ENCODE data around the gene CCDC80.

CCDC80 gene

DNA sequence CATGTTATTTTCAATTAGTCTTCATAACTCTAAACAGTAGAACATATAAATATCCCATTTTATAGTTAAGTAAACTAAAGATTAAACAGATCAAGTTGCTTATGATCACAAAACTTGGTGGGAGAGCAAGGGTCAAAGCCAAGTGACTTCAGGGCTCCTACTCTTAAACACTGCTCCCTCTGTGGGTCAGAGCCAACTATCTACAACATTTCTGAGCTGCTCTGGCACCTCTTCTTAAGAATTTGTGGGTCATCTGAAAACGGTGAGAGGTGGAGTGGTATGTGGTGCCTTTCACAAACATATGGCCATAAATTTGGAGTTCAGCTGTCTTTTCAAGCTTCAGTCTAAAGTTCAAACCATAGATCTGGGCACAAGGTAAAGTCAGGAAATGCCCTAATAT, 90.1 kb downstream of the CCDC80 start:
- FAIRE-seq, result peak; percentile 40
- no peak for DNase-seq (ENCODE audit: insufficient read length, low spot score)

Data from GM19239 (cell line).